Lung microvascular endothelial cell (primary cell): ENCODE results near the gene AKAP8. TPM values are rescaled to one million over a fixed set of nuclear protein-coding genes. Genes with fewer than 3 reads are reported as not detected.

ENCODE experiments used
- DNase-seq, 2 donors: peaks; one replicate each; pipeline versions ENCODE4 v3.0.0 to v3.0.0-alpha.2; 2010; ENCODE audit warnings: low read depth in 2 of 2
- total RNA-seq: library from RNA; depleted of rRNA; stranded (reverse); fragments of >200 nt; gene quantifications from 2 replicates; pipeline ENCODE4 v1.2.1, GENCODE V29; 2014

AKAP8 gene
- total RNA-seq, 1 donor from 2014 or later, result 11.1 TPM

DNA sequence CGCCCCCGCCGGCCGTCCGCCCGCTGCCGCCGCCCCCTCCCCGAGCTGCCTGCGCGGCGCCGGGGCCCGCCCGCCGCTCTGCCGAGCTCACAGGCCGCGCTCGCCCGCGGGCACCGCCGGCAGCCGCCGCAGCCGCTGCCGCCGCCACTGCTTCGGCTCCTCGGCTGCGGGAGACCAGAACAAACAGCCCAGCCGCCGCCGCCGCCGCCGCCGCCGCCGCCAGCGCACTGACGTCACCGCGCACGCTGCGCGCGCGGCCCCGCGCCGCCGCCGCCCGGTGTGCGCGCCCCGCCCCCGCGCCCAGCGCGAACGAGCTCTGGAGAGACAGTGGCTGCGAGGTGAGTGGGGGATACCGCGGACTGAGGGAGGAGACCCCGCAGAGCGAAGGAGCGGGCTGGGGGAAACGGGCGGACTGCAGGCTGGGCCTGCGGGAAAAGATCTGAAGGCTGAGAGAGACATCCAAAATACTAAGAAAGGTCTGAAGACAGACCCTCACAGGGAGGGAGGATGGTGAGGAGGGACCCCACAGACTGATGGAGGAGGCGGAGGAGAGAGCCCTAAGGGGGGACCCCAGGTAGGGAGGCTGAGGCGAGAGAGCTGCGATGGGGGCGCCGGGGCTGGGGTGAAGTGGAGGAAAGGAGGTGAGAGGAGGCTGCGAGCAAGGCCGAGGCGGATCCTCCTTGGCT lies 47.1 kb downstream of the AKAP8 start, which contains the start of gene BRD4:
Gene BRD4, minus strand, starts transcription at position 229 of the 686 bp plus-strand sequence. CDS start 59,440 bp downstream, outside the sequence.
- peak; percentile 63 to 77 for DNase-seq

DNA sequence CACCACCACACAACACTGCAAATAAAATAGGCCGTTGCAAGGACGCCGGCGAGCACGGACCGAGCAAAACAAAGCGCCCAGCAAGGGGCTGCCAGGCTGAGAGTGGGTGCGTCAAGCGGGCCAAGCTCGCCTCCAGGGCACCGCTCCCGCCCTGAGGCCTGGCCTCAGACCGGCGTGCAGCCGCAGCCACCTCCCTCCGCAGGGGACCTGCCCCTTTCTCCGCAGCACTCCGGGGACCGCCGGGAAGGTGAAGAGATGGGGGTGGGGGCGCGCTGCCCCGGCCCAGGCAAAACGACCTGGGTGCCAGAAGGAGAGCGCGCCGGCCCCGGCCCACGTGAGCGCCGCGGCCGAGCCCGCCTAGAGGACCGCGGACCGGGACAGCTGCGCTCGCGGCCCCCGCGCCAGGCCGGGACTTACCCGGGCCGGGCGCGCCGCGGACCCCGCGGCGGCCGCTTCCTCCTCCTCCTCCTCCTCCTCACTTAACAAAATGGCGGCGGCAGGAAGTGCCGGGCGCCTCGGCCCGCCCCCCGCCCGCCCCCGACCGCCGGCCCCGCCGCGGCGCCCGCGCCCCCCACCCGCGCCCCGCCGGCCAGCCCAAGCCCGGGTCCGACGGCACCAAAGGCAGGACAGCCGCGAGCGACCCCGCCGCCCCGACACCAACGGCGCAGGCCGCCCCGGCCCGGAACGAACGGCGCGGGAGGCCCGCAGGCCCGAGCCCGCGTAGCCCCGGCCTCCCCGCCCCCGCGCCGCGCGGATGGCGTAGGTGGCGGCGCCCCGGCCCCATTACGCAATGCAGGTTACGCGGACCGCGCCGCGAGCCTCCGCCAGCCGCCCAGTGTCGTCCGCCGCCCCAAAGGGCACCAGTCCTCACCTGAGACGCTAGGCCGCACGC lies 47.9 kb downstream of the AKAP8 start:
- DNase-seq, result peak; percentile 44 to 63

DNA sequence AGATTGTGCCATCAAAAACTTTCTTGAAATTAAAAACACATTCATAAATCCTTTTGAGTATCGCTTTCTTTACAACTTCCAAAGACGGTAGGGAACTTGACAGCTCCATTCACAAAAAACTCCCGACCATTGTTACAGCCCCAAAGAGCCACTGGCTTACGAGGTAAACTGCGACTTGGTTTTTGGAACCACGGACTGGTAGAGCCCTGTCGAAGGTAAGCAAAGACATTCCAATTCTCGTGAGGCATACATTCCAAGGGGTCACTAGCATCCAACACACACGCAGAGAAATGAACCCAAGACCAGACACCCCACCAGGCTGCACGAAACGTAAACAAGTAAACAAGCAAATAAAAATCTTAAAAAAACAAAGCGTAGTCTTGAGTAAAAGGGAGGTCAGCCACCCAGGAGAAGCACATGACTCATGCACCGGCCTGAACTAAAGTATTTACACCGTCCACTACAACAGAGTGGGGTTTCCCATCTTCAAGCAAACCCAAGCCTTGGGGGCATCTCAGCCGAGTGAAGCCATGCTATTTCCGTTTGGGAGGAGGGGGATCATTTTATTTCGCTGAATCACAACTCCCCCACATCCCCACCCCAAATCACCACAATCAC lies 48.7 kb downstream of the AKAP8 start:
- DNase-seq, result peak in 1 of 2 donors; percentile 72

DNA sequence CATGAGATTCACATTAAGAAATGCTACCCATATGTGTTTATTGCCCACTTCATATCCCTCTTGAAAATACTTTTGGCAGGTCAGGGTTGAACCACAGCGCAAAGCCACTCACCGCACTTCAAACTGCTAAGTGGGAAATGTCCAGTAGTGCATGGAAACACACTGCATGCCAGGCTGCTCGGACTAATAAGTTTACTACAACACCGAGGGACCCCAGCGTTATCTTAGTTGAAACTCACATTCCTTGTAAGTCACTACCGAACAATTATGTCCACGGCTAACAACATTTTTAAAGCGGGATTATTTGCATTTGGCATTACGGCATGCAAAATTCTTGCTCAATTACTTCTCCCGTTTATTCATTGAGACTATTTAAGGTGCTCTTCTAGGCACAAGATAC lies 51.3 kb downstream of the AKAP8 start:
- DNase-seq, result no peak

DNA sequence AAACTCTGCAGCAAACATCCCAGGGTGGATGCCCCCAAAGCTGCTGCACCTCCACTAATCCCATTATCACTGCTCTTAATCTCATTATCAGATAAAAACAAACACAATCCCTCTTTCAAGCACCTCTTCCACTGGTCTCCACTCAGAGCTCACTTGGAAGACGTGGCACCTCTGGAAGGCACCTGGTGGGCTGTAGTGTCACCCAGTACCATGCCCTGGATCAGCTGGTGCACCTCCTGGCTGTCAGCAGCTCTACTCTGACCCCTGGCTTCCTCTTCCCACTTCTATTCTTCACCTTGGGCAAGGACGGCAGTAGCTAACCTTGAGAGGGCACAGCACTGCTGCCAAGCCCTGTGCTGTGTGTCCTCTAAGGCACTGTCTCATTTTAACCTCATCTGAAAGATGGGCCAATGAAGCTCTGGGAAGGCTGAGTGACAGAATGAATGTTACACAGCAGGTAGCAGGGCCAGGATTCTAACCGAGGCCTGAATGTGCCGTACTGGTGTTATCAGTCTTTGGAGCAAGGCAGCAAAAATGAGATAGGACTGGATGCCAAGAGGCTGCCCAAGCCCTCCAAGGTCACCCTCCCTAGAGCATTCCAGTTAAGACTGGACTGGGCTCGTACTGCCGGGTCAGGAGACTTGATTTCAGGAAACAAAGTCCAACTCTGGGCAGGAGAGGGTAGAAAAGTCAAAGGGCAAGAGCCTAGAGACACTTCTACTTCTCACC lies 54.6 kb downstream of the AKAP8 start:
- no peak for DNase-seq

DNA sequence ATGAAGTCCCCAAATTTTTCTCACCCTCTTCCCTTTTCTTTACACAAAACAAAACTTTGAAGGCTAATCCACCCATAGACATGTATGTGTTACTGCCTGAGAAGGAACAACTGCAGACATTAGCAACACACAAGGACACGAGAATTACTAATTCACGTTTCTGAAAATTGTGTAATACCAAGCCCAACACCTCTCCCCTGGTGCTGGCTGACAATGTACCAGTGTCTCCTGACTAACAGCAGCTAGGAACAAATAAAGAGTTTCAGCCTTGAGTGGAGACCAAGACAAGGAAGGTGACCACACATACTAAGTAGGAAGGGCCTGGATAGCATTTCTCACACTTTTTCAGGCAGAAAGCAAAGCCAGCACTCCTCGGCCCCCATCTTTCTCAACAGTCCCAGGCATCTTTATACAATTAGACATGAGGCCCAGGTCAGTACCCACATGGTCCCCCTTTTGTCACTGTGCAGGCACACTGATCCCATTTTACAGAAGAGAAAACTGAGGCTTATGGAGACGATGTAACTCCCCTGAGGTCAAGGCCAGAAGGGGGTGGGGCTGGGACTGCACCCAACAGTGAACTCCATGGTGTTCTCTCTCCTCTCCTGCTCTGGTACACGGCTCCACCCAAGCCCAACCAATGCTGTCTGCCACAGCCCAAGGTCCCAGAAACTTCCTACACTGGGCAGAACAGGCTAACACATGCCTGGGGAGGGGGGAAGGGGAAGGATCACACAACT lies 55.9 kb downstream of the AKAP8 start:
- DNase-seq, result no peak

DNA sequence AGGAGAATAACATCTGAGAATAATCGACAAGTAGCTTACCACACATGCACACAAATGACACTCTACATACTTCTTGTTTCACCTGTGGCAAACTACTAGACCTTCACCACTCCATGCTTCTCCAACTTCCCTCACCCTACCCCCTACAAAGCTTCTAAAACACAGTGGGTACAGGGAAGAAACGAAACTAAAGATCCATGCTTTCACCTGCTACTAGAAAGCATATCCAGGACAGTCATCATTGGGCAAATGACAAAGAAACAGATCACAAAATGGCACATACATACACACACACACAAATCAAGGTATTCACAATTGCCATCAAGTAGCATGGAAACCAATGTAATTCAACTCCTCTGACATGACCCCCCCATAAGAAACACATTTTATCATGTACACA lies 57.8 kb downstream of the AKAP8 start:
- DNase-seq, result no peak

DNA sequence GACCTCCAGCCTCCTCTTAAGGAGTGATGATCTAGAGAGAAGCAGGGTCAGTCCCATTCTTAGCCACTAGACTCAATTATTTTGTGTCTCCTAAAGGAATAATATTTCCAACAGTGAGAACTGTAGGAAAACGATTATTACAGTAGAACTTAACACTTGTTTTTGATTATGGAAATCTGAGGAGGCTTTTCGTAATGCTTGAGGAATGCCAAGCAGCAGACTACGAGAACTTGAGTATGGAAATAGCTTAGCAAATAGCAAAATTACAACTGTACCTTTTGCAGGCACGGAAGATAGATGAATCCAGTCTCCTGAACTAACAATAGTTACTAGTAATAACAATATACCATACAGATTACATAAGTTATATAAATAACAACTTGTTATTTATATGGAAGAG lies 59.5 kb downstream of the AKAP8 start:
- no peak for DNase-seq

DNA sequence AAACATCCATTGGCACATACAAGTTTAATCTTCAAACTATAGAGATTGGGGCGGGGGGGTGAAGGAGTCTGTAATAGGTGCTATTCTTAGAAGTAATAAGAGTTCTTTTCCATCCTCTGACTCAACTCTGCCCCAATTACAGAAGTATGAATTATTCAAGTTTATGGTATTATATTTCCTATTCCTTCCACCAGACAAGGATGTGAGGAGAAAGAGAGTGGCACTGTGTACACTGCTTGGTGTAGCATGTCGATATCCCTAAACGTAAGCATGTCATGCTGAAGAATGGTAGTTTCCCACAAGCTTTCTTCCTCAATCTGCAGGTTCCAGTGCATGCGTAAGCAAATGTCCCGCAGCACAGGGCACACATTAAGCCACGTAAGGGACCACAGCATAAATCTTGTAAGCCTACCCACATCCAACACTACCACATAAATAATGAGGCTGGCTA lies 61.3 kb downstream of the AKAP8 start:
- no peak for DNase-seq

DNA sequence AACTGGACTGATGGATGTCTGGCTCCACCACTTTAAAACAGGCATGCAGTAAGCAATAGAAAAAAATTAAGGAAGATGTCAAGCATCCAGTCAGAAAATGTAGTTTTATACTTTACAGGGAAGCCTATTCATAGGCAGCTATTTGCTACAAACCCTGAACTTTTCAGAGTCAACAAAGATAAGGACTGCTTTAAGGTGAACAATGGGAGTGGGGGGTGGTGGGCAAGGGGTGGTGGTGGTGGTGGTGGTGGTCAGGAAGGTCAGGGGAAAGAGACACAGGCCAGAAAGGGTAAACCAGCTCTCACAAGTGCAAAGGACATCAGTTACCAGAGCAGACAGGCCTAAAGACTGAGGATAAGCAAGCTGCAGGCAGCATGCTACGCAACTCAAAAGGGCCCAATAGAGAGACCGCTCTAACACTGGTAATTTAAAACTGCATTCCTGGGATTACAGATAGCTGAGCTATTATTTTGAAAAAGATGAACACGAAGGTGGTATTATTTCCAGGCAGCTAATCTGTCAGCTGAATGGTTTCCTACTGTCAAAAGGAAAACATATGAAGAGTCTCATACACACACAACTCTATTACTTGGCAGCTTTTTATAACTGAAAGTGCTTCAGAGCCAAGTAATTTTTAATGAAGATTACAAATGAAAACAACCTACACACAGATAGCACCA lies 62.1 kb downstream of the AKAP8 start:
- DNase-seq, result peak; percentile 19 to 27

DNA sequence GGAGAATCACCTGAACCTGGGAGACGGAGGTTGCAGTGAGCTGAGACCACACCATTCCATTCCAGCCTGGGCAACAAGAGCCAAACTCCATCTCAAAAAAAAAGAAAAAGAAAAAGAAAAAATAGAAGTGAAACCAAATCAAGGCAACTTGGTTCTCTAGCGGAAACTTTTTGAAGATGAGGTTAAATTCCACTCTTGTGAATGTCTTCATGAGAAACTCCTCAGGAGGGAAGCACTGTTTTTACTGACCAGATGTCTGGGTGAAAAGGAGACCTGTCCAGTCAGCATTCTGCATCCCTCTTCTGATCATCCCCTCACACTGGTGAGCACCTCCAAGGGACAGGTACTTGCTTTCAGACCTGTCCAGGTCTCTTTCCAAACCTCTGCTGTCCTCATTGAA lies 63.1 kb downstream of the AKAP8 start:
- no peak for DNase-seq

DNA sequence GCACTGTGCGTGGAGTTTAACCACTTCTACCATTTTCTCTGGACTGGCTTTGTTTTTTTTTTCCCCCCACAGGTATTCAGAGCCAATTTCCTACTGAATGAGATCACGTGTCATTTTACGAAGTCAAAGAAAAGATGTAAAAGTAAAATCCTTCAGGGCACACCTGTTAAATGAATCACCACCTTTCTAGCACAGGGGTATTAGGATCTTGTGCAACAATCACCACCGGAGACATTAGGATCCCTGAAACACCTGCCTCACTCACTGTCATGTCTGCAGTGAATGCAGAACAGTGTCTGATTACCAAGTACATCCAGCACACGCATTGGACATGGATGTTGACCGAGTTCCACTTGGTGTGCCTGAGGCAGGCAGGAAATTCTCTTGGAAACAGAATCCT lies 64.5 kb downstream of the AKAP8 start:
- DNase-seq, result no peak

DNA sequence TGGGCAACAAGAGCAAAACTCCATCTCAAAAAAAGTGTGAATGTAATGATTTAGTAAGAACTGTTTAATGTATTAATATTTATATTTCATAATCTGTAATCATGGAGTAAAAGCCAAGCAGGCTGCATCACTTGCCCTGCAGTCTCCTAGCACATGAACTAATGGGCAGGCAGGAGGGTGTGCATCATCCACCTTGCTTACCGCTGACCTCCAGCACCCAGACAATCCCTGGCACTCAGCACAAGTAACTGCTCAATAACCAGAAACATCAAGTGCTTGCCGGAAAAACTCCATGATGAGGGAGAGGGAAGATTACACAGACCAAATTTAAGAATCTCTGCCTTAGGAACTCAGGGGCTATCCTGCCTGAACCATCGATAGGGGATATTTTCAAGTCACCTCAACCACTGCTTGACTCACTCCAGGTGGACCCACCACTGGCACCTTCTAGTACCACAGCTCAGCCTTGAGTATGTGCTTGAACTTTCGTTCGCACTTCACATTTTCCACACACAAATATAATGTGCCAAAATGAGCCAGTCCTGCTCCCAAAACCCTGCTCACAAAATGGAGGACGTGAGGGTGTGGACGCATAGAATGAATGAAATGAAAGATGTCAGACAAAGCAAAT lies 65.8 kb downstream of the AKAP8 start:
- DNase-seq, result no peak

DNA sequence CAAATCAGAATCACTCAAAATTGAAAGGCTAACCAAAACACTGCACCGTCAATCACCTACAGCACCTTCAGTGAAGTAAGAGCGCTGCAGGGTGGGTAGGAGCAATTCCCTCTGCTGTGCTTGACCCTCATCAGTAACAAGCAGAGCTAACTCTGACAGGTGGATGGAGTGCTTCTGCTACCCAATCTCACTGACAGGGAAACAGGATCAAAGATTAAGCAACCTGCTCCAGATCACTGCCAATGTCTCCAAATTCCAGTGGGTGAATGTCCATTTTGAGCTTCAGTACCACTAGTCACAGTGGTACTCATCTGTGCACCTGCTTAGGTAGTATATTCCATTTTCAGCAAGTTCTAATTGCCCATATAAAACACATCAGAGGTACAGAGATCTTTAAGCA lies 72.4 kb downstream of the AKAP8 start:
- DNase-seq, result no peak

DNA sequence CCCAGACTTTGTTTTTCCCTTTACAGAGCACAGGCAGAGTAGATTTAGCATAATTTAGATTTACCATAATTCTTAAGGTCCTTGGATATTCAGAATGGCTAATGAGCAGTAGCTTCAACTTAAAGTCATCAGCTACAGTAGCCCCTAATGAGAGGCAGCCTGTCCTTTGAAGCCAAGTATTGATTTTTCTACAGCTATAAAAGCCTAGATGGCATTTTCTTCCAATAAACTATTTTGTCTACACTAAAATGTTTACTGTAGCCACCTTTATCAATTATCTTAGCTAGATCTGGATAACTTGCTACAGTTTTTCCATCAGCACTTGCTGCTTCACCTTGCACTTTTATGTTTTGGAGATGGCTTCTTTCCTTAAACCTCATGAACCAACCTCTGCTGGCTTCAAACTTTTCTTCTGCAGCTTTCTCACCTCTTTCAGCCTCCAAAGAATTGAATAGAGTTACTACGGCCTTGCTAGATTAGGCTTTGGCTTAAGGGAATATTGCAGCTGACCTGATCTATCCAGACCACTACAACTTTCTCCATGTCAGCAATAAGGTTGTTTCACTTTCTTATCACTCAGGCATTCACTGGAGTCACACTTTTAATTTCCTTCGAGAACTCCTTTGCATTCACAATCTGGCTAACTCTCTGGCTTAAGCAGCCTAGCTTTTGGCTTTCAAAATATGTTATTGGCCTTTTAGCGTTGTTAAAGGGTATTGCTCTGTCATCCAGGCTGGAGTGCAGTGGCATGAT lies 73.8 kb downstream of the AKAP8 start:
- no peak for DNase-seq

DNA sequence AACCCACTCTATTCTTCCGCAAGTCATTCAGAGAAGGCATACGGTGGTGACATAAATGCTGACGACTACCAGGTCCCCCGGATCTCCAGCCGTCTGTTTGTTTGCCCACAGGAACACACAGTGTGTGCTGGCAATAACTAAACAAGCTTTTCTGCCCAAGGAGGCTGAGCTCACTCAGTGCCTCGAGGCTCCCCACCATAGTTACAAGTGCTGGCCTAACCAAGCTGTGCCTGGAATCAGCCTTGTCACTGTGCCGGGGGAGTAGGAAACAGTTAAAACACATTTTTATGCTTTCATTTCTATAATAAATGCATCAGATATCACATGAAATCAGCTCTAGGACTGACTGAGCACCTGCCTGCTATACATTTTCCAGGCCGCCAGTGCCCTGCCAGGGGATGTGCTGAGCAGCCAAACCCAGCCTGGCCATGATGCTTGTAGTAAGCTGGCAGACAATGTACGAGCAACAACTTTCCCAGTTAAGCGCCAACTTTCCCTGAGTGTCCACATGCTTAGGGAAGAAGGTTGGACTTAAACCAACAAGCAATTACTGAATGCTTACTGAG lies 75.4 kb downstream of the AKAP8 start:
- no peak for DNase-seq
